ENCODE results near the gene C10orf105. TPM values are rescaled to one million over a fixed set of nuclear protein-coding genes. Genes with fewer than 3 reads are reported as not detected.

The C10orf105 gene
- total and polyA plus RNA-seq, 2 of the 13 experiments (the other 11 are each of a cell fraction or from before 2014, with no cell fraction given), result not detected

DNA sequence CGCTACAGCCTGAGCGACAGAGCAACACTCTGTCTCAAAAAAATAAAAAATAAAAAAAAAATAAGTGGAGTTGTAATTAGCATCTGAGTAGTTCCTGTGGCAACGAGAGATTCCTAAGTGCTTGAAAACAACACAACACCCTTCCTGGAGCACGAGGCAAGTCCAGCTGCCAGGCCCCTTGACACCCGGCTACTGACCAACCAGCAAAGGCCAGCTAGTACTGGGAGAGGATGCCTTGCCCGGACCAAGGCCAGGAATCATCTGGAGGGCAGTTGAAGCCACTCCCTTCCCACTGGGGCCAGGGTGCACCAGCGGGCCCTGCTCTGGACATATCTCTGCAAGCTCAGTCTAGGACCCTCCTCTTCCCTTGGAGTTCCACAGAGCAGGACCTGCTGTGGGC lies 536 bp downstream of the C10orf105 start (continued):
- TF ChIP-seq, protein P1, sequence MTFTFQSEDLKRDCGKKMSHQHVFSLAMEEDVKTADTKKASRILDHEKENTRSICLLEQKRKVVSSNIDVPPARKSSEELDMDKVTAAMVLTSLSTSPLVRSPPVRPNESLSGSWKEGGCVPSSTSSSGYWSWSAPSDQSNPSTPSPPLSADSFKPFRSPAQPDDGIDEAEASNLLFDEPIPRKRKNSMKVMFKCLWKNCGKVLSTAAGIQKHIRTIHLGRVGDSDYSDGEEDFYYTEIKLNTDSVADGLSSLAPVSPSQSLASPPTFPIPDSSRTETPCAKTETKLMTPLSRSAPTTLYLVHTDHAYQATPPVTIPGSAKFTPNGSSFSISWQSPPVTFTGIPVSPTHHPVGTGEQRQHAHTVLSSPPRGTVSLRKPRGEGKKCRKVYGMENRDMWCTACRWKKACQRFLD (CRISPR knock-in tag; IDR thresholded peaks at IDR 0.05; ENCODE audit: borderline replicate concordance), result no peak
- no peak for TF ChIP-seq ZFP41 (CRISPR knock-in tag; IDR thresholded peaks at IDR 0.05; ENCODE audit: borderline replicate concordance)

DNA sequence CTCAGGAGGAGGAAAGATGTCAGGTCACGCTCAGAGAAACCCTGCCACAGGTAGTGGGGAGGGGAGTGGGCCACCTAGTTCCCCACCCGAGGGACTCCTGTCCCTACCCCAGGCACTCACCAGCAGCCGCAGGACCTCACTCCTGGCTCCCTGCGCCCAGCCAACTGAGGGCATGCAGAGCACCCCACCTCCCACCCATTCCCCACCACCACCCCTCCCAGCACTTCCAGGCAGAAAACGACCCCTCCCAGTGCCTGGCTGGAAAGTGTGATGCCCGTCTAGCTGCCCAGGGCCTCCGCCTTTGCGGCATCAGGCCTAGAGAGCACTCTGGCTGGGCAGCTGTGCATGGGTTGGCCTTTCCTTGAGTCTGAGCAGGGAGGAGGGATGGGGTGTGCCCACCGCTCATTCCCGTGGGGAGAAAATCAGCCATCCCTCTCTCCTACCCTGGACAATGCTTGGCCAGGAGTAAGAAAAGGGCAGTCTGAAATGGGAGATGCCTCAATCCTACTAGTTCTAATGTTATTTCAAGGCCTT lies 1.3 kb downstream of the C10orf105 start:
- no peak for DNase-seq (ENCODE audit: low spot score)
- FAIRE-seq, result no peak
- Histone ChIP-seq H3K79me2 (ENCODE audit: insufficient read depth, low read length) (no peaks in the 10 kb centered on the region), H3K36me3 (replicated peaks in 1 of 2; ENCODE audit: control insufficient read depth in 1 of 2, insufficient read depth in 2 of 2, low read length in 2 of 2) (no peaks in the 10 kb centered on the region), H3K4me1 (ENCODE audit: insufficient read depth, low read length) (no peaks in the 10 kb centered on the region), H3K27ac (ENCODE audit: extremely low read length, insufficient read depth, low read length) (no peak overlapping the region), H3K4me3 (replicated peaks in 1 of 3; ENCODE audit: insufficient read depth in 1 of 3, low read depth in 2 of 3, low read length in 3 of 3) (no peak overlapping the region), H2AFZ (ENCODE audit: low read length) (no peak overlapping the region), H3K4me2 (ENCODE audit: low read depth, low read length) (no peak overlapping the region), H3K27me3 (ENCODE audit: control insufficient read depth in 1 of 2, insufficient read depth in 2 of 2, low read length in 2 of 2) (peaks cover 8 to 58% of the 10 kb centered on the region in 2 experiments; a peak in 4 of 5 replicates), H3K9me3 (ENCODE audit: low read length) (no peaks in the 10 kb centered on the region), H3K9ac (ENCODE audit: insufficient read depth, low read depth, low read length) (no peak overlapping the region), H4K20me1 (ENCODE audit: insufficient read depth, low read length) (no peaks in the 10 kb centered on the region)
- TF ChIP-seq EP300 (IDR thresholded peaks at IDR 0.05; ENCODE audit: low read depth in 2 of 2, low read length in 2 of 2) (no peak), EP300 (CRISPR knock-in tag; IDR thresholded peaks at IDR 0.05; ENCODE audit: borderline replicate concordance) (no peak), HNRNPH1 (optimal IDR thresholded peaks at IDR 0.05; ENCODE audit: low read depth, low read length) (no peak), ZNF367 (CRISPR knock-in tag; IDR thresholded peaks at IDR 0.05; ENCODE audit: borderline replicate concordance) (no peak), ZSCAN31 (CRISPR knock-in tag; IDR thresholded peaks at IDR 0.05; ENCODE audit: low read depth) (no peak), KDM5B (CRISPR knock-in tag; IDR thresholded peaks at IDR 0.05; ENCODE audit: borderline replicate concordance) (no peak), ERF (CRISPR knock-in tag; IDR thresholded peaks at IDR 0.05) (no peak)
- TF ChIP-seq, protein P2, sequence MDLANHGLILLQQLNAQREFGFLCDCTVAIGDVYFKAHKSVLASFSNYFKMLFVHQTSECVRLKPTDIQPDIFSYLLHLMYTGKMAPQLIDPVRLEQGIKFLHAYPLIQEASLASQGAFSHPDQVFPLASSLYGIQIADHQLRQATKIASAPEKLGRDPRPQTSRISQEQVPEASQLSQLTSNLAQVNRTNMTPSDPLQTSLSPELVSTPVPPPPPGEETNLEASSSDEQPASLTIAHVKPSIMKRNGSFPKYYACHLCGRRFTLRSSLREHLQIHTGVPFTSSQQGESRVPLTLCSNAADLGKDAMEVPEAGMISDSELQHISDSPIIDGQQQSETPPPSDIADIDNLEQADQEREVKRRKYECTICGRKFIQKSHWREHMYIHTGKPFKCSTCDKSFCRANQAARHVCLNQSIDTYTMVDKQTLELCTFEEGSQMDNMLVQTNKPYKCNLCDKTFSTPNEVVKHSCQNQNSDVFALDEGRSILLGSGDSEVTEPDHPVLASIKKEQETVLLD (CRISPR knock-in tag; IDR thresholded peaks at IDR 0.05; ENCODE audit: low read depth), result no peak
- TF ChIP-seq, protein P3, sequence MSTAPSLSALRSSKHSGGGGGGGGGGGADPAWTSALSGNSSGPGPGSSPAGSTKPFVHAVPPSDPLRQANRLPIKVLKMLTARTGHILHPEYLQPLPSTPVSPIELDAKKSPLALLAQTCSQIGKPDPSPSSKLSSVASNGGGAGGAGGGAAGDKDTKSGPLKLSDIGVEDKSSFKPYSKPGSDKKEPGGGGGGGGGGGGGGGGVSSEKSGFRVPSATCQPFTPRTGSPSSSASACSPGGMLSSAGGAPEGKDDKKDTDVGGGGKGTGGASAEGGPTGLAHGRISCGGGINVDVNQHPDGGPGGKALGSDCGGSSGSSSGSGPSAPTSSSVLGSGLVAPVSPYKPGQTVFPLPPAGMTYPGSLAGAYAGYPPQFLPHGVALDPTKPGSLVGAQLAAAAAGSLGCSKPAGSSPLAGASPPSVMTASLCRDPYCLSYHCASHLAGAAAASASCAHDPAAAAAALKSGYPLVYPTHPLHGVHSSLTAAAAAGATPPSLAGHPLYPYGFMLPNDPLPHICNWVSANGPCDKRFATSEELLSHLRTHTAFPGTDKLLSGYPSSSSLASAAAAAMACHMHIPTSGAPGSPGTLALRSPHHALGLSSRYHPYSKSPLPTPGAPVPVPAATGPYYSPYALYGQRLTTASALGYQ (CRISPR knock-in tag; IDR thresholded peaks at IDR 0.05), result no peak
- 31% methylated on average over 6 of the region's 10 CpGs for WGBS (ENCODE audit: low lambda C conversion rate)
- in situ Hi-C loops (cut with HindIII; ENCODE audit: extremely low pct_ligation_motif_present, low pct_unique_long_range_greater_than_20kb), result no loop called here
- POLR2A ChIA-PET, result no interaction called here
- no TSS peak for BruUV-seq (replicated peaks)
- ATAC-seq, result no peak
- CTCF ChIA-PET (ENCODE audit: low intra/inter-chr PET ratio, low total read pairs), result no interaction called here
- intact Hi-C loops (cut with micrococcal nuclease; ENCODE audit: unreplicated experiment), result no loop called here
